HepG2 (cell line): Measurements from ENCODE around the gene PARP16. TPM values are rescaled to one million over a fixed set of nuclear protein-coding genes. Genes with fewer than 3 reads are reported as not detected.
A peak's percentile ranks its signal among the peaks of the same experiment; 100 is the strongest.

ENCODE experiments used
- AGO2 ChIP-seq: fragments of 200-400 bp; formaldehyde crosslinking; optimal IDR thresholded peaks from 2 replicates; pipeline ENCODE3; 2017; ENCODE audit warnings: mild to moderate bottlenecking, low read depth, low read length, moderate library complexity
- CEBPZ ChIP-seq: IDR thresholded peaks from 2 replicates; pipeline ENCODE4 v1.6.1; 2012; ENCODE audit warnings: low read length, improper control_type of control experiment
- FOXP4 ChIP-seq: sonication (generic); formaldehyde crosslinking; IDR thresholded peaks from 2 replicates; pipeline ENCODE4 v1.4.0; 2020; ENCODE audit warnings: missing genetic modification reagents
- KDM2A ChIP-seq: sonication (generic); formaldehyde crosslinking; IDR thresholded peaks from 2 replicates; pipeline ENCODE4 v1.4.0; 2020; ENCODE audit warnings: low read depth, missing genetic modification reagents, borderline replicate concordance
- MXD1 ChIP-seq: sonication (generic); formaldehyde crosslinking; IDR thresholded peaks from 2 replicates; pipeline ENCODE4 v1.4.0; 2020; ENCODE audit warnings: mild to moderate bottlenecking, missing genetic modification reagents
- MXD3 ChIP-seq: IDR thresholded peaks from 2 replicates; pipeline ENCODE4 v1.6.1; 2016; ENCODE audit warnings: mild to moderate bottlenecking, missing biosample characterization, missing genetic modification reagents
- PLRG1 ChIP-seq: fragments of 450-650 bp; conservative IDR thresholded peaks from 2 replicates; pipeline ENCODE4 v1.6.1; 2016
- POLR2A ChIP-seq, 2 experiments: IDR thresholded peaks; 2 replicates each; pipeline ENCODE4 v1.6.1; 2011; ENCODE audit warnings: low read depth in 2 of 2, low read length in 2 of 2, mild to moderate bottlenecking in 1 of 2, moderate library complexity in 1 of 2; ENCODE audit not compliant: insufficient read depth in 1 of 2
- RBFOX2 ChIP-seq: fragments of 200-400 bp; formaldehyde crosslinking; IDR thresholded peaks from 2 replicates; pipeline ENCODE4 v1.6.1; 2017; ENCODE audit warnings: low read depth, mild to moderate bottlenecking, low read length
- RXRB ChIP-seq: IDR thresholded peaks from 2 replicates; pipeline ENCODE4 v1.6.1; 2016; ENCODE audit warnings: borderline replicate concordance, missing genetic modification reagents, missing compliant biosample characterization
- SALL1 ChIP-seq: sonication (generic); formaldehyde crosslinking; IDR thresholded peaks from 2 replicates; pipeline ENCODE4 v1.8.0; 2022; ENCODE audit warnings: mild to moderate bottlenecking, missing genetic modification reagents
- SETDB1 ChIP-seq: sonication (generic); formaldehyde crosslinking; IDR thresholded peaks from 2 replicates; pipeline ENCODE4 v1.5.1; 2020; ENCODE audit warnings: missing genetic modification reagents, mild to moderate bottlenecking, borderline replicate concordance
- TEAD2 ChIP-seq: sonication (generic); formaldehyde crosslinking; IDR thresholded peaks from 2 replicates; pipeline ENCODE4 v1.9.0; 2021; ENCODE audit warnings: missing genetic modification reagents
- ZC3H13 ChIP-seq: sonication (generic); formaldehyde crosslinking; IDR thresholded peaks from 2 replicates; pipeline ENCODE4 v1.8.1; 2023; ENCODE audit warnings: mild to moderate bottlenecking, missing genetic modification reagents, moderate library complexity
- ZIK1 ChIP-seq: sonication (generic); formaldehyde crosslinking; IDR thresholded peaks from 2 replicates; pipeline ENCODE4 v1.5.0; 2020; ENCODE audit warnings: mild to moderate bottlenecking, low read depth, missing genetic modification reagents, borderline replicate concordance
- ZNF235 ChIP-seq: sonication (generic); formaldehyde crosslinking; IDR thresholded peaks from 2 replicates; pipeline ENCODE4 v1.8.1; 2023; ENCODE audit warnings: mild to moderate bottlenecking, missing genetic modification reagents, borderline replicate concordance
- ZNF264 ChIP-seq: sonication (generic); formaldehyde crosslinking; IDR thresholded peaks from 2 replicates; pipeline ENCODE4 v1.4.0; 2020; ENCODE audit warnings: missing genetic modification reagents
- ZNF354B ChIP-seq: sonication (generic); formaldehyde crosslinking; IDR thresholded peaks from 2 replicates; pipeline ENCODE4 v1.8.0; 2022; ENCODE audit warnings: mild to moderate bottlenecking, missing genetic modification reagents
- ZNF383 ChIP-seq: sonication (generic); formaldehyde crosslinking; IDR thresholded peaks from 2 replicates; pipeline ENCODE4 v1.4.0; 2020; ENCODE audit warnings: missing genetic modification reagents, mild to moderate bottlenecking, borderline replicate concordance
- ZNF614 ChIP-seq: IDR thresholded peaks from 2 replicates; pipeline ENCODE4 v1.6.1; 2018; ENCODE audit warnings: missing biosample characterization, missing genetic modification reagents, inconsistent platforms, borderline replicate concordance
- ZNF772 ChIP-seq: sonication (generic); formaldehyde crosslinking; IDR thresholded peaks from 2 replicates; pipeline ENCODE4 v1.5.0; 2020; ENCODE audit warnings: mild to moderate bottlenecking, missing genetic modification reagents
- ZSCAN31 ChIP-seq: sonication (generic); formaldehyde crosslinking; IDR thresholded peaks from 2 replicates; pipeline ENCODE4 v1.5.0; 2020; ENCODE audit warnings: low read depth, mild to moderate bottlenecking, missing genetic modification reagents
- polyA plus RNA-seq, 8 experiments: library from polyadenylated mRNA; depleted of rRNA in 3 of 8; stranded (reverse) in 7 of 8; unstranded in 1 of 8; fragments of >200 nt; fragmentation: Illumina TruSeq in 4 of 8; extraction: Trizol in 4 of 8; gene quantifications; 2 replicates each; pipeline versions ENCODE4 v1.2.1 to v1.2.3, GENCODE V29; 2011 to 2016; ENCODE audit warnings: low read depth in 4 of 8, missing spikeins in 1 of 8, mixed read lengths in 1 of 8; ENCODE audit not compliant: insufficient read depth in 1 of 8
- total RNA-seq, 5 experiments: library from RNA; depleted of rRNA; stranded (reverse); fragments of >200 nt; fragmentation: Illumina TruSeq; extraction: Trizol; gene quantifications; 2 replicates each; pipeline ENCODE4 v1.2.3, GENCODE V29; 2016; ENCODE audit warnings: low read depth in 1 of 5

PARP16 gene
- total and polyA plus RNA-seq, 2 of the 13 experiments (the other 11 are each of a cell fraction or from before 2014, with no cell fraction given), result 6.8 to 7.6 TPM

- peak; percentile 34; the same call in 1 of the 2 replicates for TF ChIP-seq MXD1 (CRISPR knock-in tag)
- peak; percentile 27; the same call in 1 of the 2 replicates for TF ChIP-seq RXRB
- 0 out of 2 replicates have a peak, but pooled peaks have one; percentile 9 for TF ChIP-seq FOXP4 (CRISPR knock-in tag)
- peak; percentile 51; the same call in 1 of the 2 replicates for TF ChIP-seq SALL1 (CRISPR knock-in tag)
- peak; percentile 7 for TF ChIP-seq AGO2
- TF ChIP-seq ZC3H13 (CRISPR knock-in tag), result no peak; the same call in 1 of the 2 replicates
- no peak for TF ChIP-seq ZNF614 (CRISPR knock-in tag)
- TF ChIP-seq ZIK1 (CRISPR knock-in tag), result peak; percentile 85
- peak; percentile 81 for TF ChIP-seq RBFOX2
- 0 out of 2 replicates have a peak, but pooled peaks have one; percentile 21 for TF ChIP-seq TEAD2 (CRISPR knock-in tag)
- peak; percentile 23; the same call in 1 of the 2 replicates for TF ChIP-seq ZSCAN31 (CRISPR knock-in tag)
- peak; percentile 52 to 69 for TF ChIP-seq POLR2A (IDR thresholded peaks at IDR 0.05; ENCODE audit: insufficient read depth in 1 of 2, low read depth in 2 of 2, low read length in 2 of 2)
- 0 out of 2 replicates have a peak, but pooled peaks have one; percentile 62 for TF ChIP-seq KDM2A (CRISPR knock-in tag)
- TF ChIP-seq CEBPZ, result no peak
- TF ChIP-seq PLRG1, result no peak
- no peak for TF ChIP-seq ZNF354B
- 0 out of 2 replicates have a peak, but pooled peaks have one; percentile 37 for TF ChIP-seq ZNF772 (CRISPR knock-in tag)
- 0 out of 2 replicates have a peak, but pooled peaks have one; percentile 49 for TF ChIP-seq ZNF383
- peak; percentile 45; the same call in 1 of the 2 replicates for TF ChIP-seq ZNF235 (CRISPR knock-in tag)
- TF ChIP-seq ZNF264 (CRISPR knock-in tag), result no peak
- TF ChIP-seq SETDB1, result no peak
- TF ChIP-seq MXD3, result 0 out of 2 replicates have a peak, but pooled peaks have one; percentile 50
Observed at GRCh38 chr15:65286704-65287519, at the start of gene PARP16 (continued).
